Measurements from ENCODE around the gene SPATA13.

DNA sequence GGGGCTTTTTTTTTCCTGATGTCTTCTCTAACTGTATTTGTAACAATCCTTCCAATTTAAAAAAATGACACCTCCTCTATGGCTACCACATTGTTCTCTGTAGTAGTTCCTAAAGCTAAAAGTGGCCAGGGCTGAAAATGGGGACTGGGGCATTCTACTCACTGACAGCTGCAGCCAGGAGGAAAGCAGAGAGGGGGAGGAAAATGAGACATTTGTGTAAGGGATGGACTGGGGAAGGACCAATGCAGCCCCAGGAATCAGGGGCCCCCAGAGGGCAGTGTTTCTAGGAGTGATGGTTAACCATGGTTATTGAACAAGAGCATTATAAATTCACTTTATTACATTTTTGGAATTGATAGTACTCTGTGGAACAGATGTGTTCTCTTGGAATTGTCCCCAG, 114.5 kb downstream of the SPATA13 start:
- TF ChIP-seq CTCF (IDR thresholded peaks at IDR 0.05) (no peak), POLR2A (IDR thresholded peaks at IDR 0.05) (no peak)

Data from adrenal gland (tissue), 5 donors.